ENCODE results near the gene OR2AG2.
"Not testable (repeated sequence)": the region's sequence is repeated elsewhere in the genome, so short reads cannot be mapped to it uniquely, and the experiment has no call there.

The OR2AG2 gene

GRCh38 chr11:6771926-6772893 lies at the start of gene OR2AG2:
Gene OR2AG2 (minus strand): TSS chr11:6771976. CDS start chr11:6768957, 3,019 bp downstream.
- no peak for DNase-seq

- DNase-seq = no peak
These were observed 47.2 kb upstream of the OR2AG2 start for GRCh38 chr11:6818967-6819366.

DNA sequence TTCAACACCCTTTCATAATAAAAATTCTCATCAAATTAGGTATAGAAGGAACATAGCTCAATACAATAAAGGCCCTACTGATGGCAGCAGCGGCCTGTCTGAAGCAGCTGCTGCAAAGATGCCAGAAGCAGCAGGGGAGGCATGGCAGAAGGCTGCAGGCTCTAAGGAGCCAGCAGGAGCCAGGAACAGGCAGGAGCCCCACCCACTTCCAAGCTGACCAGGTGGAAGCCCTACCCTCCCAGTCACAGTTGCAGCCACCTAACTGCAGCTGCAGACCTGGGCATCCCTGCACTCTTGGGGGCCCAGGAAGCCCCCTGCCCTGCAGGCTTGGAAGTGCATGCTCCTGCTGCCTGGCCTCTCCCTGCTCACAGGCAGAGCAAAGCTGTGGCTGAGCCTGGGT lies 45.9 kb upstream of the OR2AG2 start:
- DNase-seq = no peak

DNA sequence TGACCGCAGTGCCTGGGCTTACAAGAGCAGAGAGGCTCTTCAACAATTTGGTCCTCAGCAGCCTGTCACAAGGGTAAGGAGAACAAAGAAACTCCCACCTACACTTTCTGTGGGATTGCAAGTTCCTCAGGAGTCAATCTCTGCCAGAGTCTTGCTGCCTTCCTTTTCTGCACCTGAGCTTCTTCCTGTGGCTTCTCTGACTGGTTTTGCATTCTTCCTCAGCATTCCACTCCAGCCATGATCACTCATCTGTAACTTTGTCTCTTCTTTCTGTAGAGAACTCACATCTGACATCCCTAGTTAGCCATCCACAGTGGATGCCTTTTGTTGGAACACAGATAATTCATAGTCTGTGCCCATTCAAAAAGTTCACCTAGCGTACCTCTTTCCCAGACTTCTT lies 41.9 kb upstream of the OR2AG2 start:
- no peak for DNase-seq

GRCh38 chr11:6812390-6813005 lies 40.7 kb upstream of the OR2AG2 start:
- no peak for DNase-seq

GRCh38 chr11:6801075-6801474 lies 29.3 kb upstream of the OR2AG2 start:
- DNase-seq = not testable (repeated sequence)

DNA sequence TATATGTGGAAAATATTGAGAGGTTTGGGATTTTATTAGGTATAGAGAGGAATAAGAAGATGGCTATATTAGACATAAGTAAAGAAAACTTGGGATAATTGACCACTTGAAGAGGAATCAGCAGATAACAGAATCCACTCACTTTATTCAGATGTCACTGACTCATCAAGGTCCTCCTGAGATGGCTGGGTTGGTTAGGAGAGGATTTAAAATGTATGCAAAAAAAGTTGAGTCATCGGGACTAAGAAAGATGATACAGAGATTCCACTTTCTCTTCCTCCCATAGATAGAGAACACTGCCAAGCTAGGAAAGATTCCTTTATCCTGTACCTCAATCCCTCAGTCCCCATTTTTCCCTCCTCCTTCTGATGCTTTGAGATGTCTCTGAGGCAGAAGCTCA lies 27.6 kb upstream of the OR2AG2 start, which contains the start of gene OR6A2:
Gene OR6A2, minus strand, starts transcription at position 288 of the 400 bp plus-strand sequence. CDS start 3,981 bp downstream, outside the sequence.
- no peak for DNase-seq

DNA sequence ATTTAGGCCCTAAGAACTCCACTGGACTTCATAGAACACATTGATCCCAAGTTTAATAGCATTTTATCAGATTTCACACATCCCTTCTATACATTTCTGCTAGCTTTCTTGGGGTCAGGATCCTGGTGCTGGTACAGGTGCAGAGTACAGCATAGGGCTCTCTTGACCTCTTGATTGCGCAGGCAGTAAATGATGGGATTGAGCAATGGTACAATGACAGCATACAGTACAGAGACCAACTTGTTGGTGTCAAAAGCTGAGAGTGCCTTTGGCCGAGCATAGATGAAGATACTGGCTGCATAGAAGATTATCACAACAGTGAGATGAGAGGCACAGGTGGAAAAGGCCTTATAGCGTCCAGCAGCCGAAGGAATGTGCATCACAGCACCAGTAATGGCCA lies 22.9 kb upstream of the OR2AG2 start:
- no peak for DNase-seq

GRCh38 chr11:6790546-6790945 lies 18.8 kb upstream of the OR2AG2 start:
- DNase-seq = no peak

GRCh38 chr11:6782720-6783119 lies 10.9 kb upstream of the OR2AG2 start, which contains the start of gene OR2AG1:
Gene OR2AG1 (plus strand): TSS chr11:6783020. CDS start chr11:6785038, 2,018 bp downstream.
- no peak for DNase-seq

DNA sequence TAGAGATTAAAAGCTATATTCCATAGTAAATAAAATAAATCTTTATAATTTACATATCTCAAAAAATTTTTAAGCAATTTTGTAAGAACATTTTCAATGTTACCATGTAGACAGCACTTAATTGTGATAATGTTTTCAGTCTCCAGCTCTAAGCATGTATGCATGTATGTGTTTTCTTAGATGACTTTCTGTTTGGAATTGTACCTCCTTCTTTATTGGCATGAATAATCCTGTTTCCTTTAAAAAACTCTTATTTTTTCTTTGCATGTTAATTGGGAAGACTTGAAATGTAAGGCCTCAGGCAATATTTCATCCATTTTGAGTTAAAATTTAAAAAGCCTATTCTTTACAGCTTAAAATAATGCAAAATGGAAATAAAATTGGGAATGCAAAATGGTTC lies 9.1 kb upstream of the OR2AG2 start:
- DNase-seq = no peak

GRCh38 chr11:6778518-6778917 lies 6.7 kb upstream of the OR2AG2 start:
- no peak for DNase-seq

DNA sequence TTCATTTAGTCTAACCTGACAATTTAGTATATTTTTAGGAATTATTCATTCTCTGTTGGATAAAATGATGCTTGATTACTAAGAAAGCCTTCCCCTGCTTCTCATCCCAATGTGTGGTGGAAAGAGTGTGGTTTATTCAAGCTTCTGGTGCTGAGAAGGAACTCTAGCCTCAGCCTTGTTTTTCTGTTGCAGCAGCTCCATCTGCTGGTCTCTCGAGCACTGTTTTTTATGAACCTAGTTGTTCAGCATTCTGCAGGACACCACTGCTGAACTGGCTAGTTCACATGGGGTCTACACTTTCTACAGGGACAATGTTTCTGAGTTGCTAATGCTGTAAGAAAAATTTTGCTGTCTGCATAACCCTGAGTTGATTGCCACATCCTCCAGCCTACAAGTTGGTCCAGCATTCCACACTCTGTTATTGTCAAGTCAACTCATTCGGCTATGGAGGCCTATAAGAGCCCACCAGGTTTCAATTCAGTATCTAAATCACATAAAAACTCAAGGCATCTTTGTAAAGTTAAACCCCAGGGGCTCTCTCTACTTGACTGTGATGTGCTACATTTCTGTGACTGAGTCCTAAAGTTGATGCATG lies 14.3 kb downstream of the OR2AG2 start:
- no peak for DNase-seq

DNA sequence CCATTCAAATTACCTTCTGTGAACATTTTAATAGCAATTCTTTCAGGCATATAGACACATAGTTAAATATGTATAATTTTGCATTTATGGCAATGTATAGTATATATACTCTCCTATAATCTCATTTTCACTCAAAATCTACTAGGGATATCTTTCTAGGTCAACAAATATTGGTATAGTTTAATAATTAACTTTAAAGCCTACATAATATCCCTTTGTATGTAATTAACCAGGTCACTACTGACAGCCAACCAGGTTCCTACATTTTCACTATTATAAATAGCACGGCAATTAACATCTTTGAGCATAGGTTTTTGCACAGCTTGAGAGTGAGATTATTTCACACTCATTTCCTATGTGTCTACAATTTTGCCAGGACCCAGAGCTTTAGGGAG lies 15.8 kb downstream of the OR2AG2 start:
- DNase-seq = no peak

DNA sequence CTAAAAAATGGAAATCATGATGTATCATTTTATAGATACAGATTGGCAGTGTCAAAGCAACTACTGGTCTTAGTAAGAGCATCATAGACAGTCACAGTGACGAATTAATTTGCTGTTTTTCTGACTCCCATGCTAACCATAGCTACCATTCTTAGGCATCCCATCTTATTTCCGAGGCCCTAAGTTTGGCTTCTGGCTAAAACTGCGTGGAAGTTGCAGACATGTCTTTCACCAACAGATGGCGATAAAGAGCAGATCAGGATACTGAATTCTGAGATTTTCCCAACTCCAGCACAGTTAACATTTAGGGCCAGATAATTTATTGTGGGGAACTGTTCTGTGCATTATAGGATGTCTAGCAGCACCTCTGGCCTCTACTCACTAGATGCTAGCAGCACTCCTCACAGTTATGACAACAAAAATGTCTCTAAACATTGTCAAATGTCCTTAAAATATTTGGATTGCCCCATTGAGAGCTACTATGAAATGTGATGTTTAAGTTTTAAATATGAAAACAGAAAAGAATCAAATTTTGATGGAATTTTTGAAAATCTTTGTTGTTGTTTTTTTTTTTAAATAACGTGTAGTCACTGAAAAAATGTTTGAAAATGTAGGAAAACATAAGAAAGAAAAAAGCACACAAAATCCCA lies 16.3 kb downstream of the OR2AG2 start:
- no peak for DNase-seq

GRCh38 chr11:6747097-6747668 lies 24.6 kb downstream of the OR2AG2 start:
- DNase-seq = no peak

- DNase-seq = no peak
These were observed 25.1 kb downstream of the OR2AG2 start for GRCh38 chr11:6746626-6747025.

DNA sequence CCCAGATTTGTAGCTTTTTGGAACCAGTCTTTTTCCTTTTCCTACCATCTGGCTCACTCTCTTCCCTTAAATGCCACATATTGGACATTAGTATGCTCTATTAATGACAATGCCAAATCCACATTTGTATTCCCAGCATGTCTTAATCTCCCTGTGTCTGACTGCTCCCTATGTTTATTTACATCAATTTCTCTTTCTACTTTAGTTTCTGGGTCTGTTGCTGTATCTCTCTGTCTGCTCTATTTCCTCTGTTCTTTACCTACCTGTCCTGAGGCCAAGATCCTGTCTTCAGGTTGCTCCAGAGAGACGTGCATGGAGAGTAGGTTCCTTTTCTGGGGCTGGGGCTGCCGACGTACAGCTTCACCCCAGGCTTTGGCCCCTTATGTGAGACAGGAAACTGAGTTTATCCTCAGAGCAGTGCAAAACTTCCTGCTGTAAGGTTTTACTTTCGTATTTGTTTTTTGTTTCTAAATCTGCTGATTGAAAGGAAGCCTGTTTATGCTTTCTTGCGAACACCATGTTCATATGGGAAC lies 25.6 kb downstream of the OR2AG2 start:
- DNase-seq = no peak

- no peak for DNase-seq
These were observed 26.2 kb downstream of the OR2AG2 start for GRCh38 chr11:6745465-6746015.

DNA sequence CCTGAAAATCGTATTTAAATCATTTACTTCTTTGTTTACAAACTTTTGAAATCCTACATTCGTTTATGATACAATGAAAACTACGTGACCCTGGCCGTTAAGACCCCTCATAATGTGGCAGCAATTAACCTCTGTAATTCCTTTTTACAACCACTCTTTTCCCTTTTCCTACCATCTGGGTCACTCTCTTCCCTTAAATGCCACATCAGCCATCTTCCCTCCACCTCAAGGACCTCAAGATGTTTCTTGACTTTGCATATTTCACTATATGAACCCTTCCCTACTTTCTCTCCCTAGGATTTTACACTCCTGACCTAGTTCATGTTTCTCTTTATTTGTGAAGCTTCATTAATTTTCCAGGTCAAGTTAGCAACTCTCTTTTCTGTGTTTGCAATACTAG lies 26.8 kb downstream of the OR2AG2 start:
- no peak for DNase-seq

DNA sequence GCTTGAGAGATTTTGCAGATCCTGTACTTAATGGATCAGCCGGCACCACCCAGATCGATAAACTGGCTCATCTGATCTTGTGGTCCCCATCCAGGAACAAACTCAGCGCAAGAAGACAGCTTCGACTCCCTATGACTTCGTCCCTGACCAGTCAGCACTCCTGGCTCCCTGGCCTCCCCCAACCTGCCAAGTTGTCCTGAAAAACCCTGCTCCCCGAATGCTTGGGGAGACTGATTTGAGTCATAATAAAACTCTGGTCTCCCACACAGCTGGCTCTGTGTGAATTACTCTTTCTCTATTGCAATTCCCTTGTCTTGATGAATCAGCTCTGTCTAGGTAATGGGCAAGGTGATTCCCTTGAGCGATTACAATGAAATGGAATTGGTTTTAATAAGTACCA lies 29.5 kb downstream of the OR2AG2 start:
- DNase-seq = no peak

DNA sequence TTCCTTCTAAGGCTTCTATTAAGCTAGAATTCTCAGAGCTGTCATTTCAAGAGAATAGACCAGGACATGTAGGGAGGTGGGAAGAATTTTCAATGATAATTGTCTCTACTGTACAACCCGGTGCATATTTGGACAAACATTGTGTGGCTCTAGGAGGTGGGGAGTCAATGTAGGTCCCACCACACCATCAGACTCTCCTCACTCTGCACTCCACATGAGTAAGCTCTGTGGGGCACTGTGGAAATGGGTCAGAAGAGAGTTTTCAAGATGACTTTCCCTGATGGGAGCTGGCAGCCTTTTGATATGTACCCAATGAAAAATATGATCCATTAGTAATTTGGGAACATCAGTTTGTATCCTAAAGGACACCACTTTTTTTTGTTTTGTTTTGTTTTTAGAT lies 33.2 kb downstream of the OR2AG2 start:
- DNase-seq = no peak

Data from DMS79 (cell line).